OCI-LY1 (cell line): ENCODE data around the gene OR52A5.
"Not testable (repeated sequence)": the region's sequence is repeated elsewhere in the genome, so short reads cannot be mapped to it uniquely, and the experiment has no call there.

Source experiments
- H2AFZ ChIP-seq: fragments of 200-600 bp; sonication (generic), shearing (Covaris generic); 2 replicates; pipeline ENCODE4 v1.6.0; 2014; ENCODE audit warnings: antibody characterized with exemption, mild to moderate bottlenecking, low read length
- H3F3A ChIP-seq: fragments of 200-600 bp; sonication (generic), shearing (Covaris generic); 2 replicates; pipeline ENCODE4 v1.6.0; 2014; ENCODE audit warnings: mild to moderate bottlenecking, antibody characterized with exemption, low read length, moderate library complexity; ENCODE audit not compliant: insufficient read depth
- H3K27ac ChIP-seq: fragments of 200-600 bp; sonication (generic); 2 replicates; pipeline ENCODE4 v1.5.1; 2014; ENCODE audit warnings: low read length, mixed run types, mild to moderate bottlenecking, low read depth; ENCODE audit not compliant: poor library complexity, severe bottlenecking
- H3K27me3 ChIP-seq: fragments of 200-600 bp; sonication (generic); 2 replicates; pipeline ENCODE4 v1.6.0; 2014; ENCODE audit warnings: antibody characterized with exemption, mild to moderate bottlenecking, low read length, moderate library complexity; ENCODE audit not compliant: insufficient read depth
- H3K36me3 ChIP-seq: fragments of 200-600 bp; sonication (generic); 2 replicates; pipeline ENCODE4 v1.6.1; 2014; ENCODE audit warnings: mild to moderate bottlenecking, antibody characterized with exemption, low read length, moderate library complexity, mixed read lengths; ENCODE audit not compliant: insufficient read depth
- H3K4me1 ChIP-seq: fragments of 200-600 bp; sonication (generic); 2 replicates; pipeline ENCODE4 v1.5.1; 2014; ENCODE audit warnings: mild to moderate bottlenecking, low read length, moderate library complexity; ENCODE audit not compliant: insufficient read depth, severe bottlenecking
- H3K4me2 ChIP-seq: fragments of 200-600 bp; sonication (generic), shearing (Covaris generic); 2 replicates; pipeline ENCODE4 v1.6.1; 2014; ENCODE audit warnings: low read length
- H3K4me3 ChIP-seq: fragments of 200-600 bp; sonication (generic); 2 replicates; pipeline ENCODE4 v1.5.1; 2014; ENCODE audit warnings: low read length, low read depth, mild to moderate bottlenecking, mixed read lengths; ENCODE audit not compliant: poor library complexity, severe bottlenecking
- H3K79me2 ChIP-seq: fragments of 200-600 bp; shearing (Covaris generic); 2 replicates; pipeline ENCODE4 v1.6.1; 2016; ENCODE audit warnings: mixed run types, low read length, mixed read lengths; ENCODE audit not compliant: insufficient read depth
- H3K9ac ChIP-seq: fragments of 200-600 bp; sonication (generic), shearing (Covaris generic); 2 replicates; pipeline ENCODE4 v1.6.1; 2014; ENCODE audit warnings: mild to moderate bottlenecking, low read length, mixed read lengths
- H3K9me2 ChIP-seq: fragments of 200-600 bp; sonication (generic), shearing (Covaris generic); 2 replicates; pipeline ENCODE4 v1.6.1; 2014; ENCODE audit warnings: low read depth, mild to moderate bottlenecking, low read length, mixed read lengths
- H3K9me3 ChIP-seq: fragments of 200-600 bp; shearing (Covaris generic); 2 replicates; pipeline ENCODE4 v1.6.1; 2014; ENCODE audit warnings: low read length, mixed read lengths
- H4K20me1 ChIP-seq: fragments of 200-600 bp; sonication (generic), shearing (Covaris generic); 2 replicates; pipeline ENCODE4 v1.6.0; 2016; ENCODE audit warnings: mild to moderate bottlenecking, low read length; ENCODE audit not compliant: insufficient read depth
- CTCF ChIP-seq: fragments of 200-600 bp; sonication (generic), shearing (Covaris generic); IDR thresholded peaks from 2 replicates; pipeline ENCODE4 v1.5.1; 2017; ENCODE audit warnings: mild to moderate bottlenecking, antibody characterized with exemption, low read length, moderate library complexity, mixed read lengths
- EZH2 ChIP-seq: fragments of 200-600 bp; sonication (generic), shearing (Covaris generic); IDR thresholded peaks from 2 replicates; pipeline ENCODE4 v1.8.0; 2017; ENCODE audit warnings: borderline replicate concordance, mixed run types, mild to moderate bottlenecking, antibody characterized with exemption, low read length, moderate library complexity, mixed read lengths

OR52A5 gene

GRCh38 chr11:5171856-5172255, 33.7 kb upstream of the OR52A5 start:
- Histone ChIP-seq H3K27me3 (no peaks in the 10 kb centered on the region), H3K4me2 (no peak overlapping the region), H3K9me2 (no peaks in the 10 kb centered on the region), H3K36me3 (no peaks in the 10 kb centered on the region), H3K4me1 (no peaks in the 10 kb centered on the region), H3K9me3 (no peaks in the 10 kb centered on the region), H3K9ac (no peak overlapping the region), H3K27ac (no peak overlapping the region), H4K20me1 (no peaks in the 10 kb centered on the region), H3F3A (no peaks in the 10 kb centered on the region), H3K79me2 (no peaks in the 10 kb centered on the region), H2AFZ (no peak overlapping the region), H3K4me3 (no peak overlapping the region)
- no peak for TF ChIP-seq EZH2
- TF ChIP-seq CTCF: no peak

GRCh38 chr11:5165898-5166297, 27.7 kb upstream of the OR52A5 start:
- H3K36me3 ChIP-seq, H3K4me1 ChIP-seq, H3F3A ChIP-seq, H3K27ac ChIP-seq, H3K27me3 ChIP-seq, H2AFZ ChIP-seq, H3K4me3 ChIP-seq, H3K9me2 ChIP-seq, H3K4me2 ChIP-seq, H3K9me3 ChIP-seq, H3K79me2 ChIP-seq, H4K20me1 ChIP-seq, H3K9ac ChIP-seq: not testable (repeated sequence)

DNA sequence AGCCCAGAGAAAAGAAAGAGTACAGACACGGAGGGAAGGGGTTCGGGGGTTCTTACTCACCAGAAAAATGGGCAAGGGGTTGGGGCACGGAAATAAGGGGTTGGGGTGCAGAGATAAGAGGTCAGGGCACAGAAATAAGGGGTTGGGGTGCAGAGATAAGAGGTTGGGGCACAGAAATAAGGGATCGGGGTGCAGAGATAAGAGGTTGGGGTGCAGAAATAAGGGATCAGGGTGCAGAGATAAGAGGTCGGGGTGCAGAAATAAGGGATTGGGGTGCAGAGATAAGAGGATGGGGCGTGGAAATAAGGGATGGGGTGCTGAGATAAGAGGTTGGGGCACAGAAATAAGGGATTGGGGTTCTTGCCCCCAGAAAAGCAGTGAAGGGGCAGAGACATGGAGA, 26.7 kb upstream of the OR52A5 start:
- H3K4me1 ChIP-seq, H3K79me2 ChIP-seq, H3K27me3 ChIP-seq, H3K36me3 ChIP-seq, H3K27ac ChIP-seq, H3K9me3 ChIP-seq, H3K9ac ChIP-seq, H3K9me2 ChIP-seq, H3K4me2 ChIP-seq, H4K20me1 ChIP-seq, H3K4me3 ChIP-seq, H2AFZ ChIP-seq, H3F3A ChIP-seq: not testable (repeated sequence)

- H3K9ac ChIP-seq, H3K79me2 ChIP-seq, H2AFZ ChIP-seq, H3K4me1 ChIP-seq, H3K36me3 ChIP-seq, H3K4me3 ChIP-seq, H3K9me3 ChIP-seq, H3F3A ChIP-seq, H3K27ac ChIP-seq, H3K27me3 ChIP-seq, H3K9me2 ChIP-seq, H4K20me1 ChIP-seq, H3K4me2 ChIP-seq: not testable (repeated sequence)
Measured at GRCh38 chr11:5161045-5161444, 22.9 kb upstream of the OR52A5 start.

GRCh38 chr11:5160217-5160616, 22.1 kb upstream of the OR52A5 start:
- not testable (repeated sequence) for H3K27me3 ChIP-seq, H3K9ac ChIP-seq, H3K9me3 ChIP-seq, H3K79me2 ChIP-seq, H3K9me2 ChIP-seq, H3K4me3 ChIP-seq, H3K27ac ChIP-seq, H3K36me3 ChIP-seq, H3F3A ChIP-seq, H3K4me2 ChIP-seq, H2AFZ ChIP-seq, H3K4me1 ChIP-seq, H4K20me1 ChIP-seq
